GM21723 (cell line): ENCODE measurements around the gene UPK3BL1.
"Not testable (repeated sequence)": the region's sequence is repeated elsewhere in the genome, so short reads cannot be mapped to it uniquely, and the experiment has no call there.

ENCODE experiments used
- ATAC-seq: cut with Tn5 transposase; IDR thresholded peaks from one replicate; pipeline ENCODE4 v1.9.1; 2021; ENCODE audit warnings: mild to moderate bottlenecking, moderate library complexity; ENCODE audit not compliant: unreplicated experiment

UPK3BL1 gene

GRCh38 chr7:102642691-102643090, at the start of gene UPK3BL1:
TSS of gene UPK3BL1 (minus strand) at chr7:102642791. CDS start at chr7:102642741, 50 bp downstream.
- ATAC-seq: not testable (repeated sequence)

GRCh38 chr7:102690602-102691001, 48.0 kb upstream of the UPK3BL1 start:
- ATAC-seq: not testable (repeated sequence)

- peak; percentile 72 for ATAC-seq
Observed at GRCh38 chr7:102689436-102690282, 47.1 kb upstream of the UPK3BL1 start.

- ATAC-seq: peak; percentile 79
Observed at GRCh38 chr7:102688299-102689036, 45.9 kb upstream of the UPK3BL1 start.

- ATAC-seq: not testable (repeated sequence)
Observed at GRCh38 chr7:102682560-102682959, 40.0 kb upstream of the UPK3BL1 start.

- not testable (repeated sequence) for ATAC-seq
Observed at GRCh38 chr7:102680780-102681179, 38.2 kb upstream of the UPK3BL1 start.

- ATAC-seq: not testable (repeated sequence)
Observed at GRCh38 chr7:102675545-102675944, 33.0 kb upstream of the UPK3BL1 start.

- not testable (repeated sequence) for ATAC-seq
Observed at GRCh38 chr7:102673447-102674067, 31.0 kb upstream of the UPK3BL1 start.

GRCh38 chr7:102671956-102672307, 29.3 kb upstream of the UPK3BL1 start:
- ATAC-seq: peak; percentile 37

- ATAC-seq: peak; percentile 76
Observed at GRCh38 chr7:102671166-102671955, 28.8 kb upstream of the UPK3BL1 start, which contains the start of gene POLR2J2. TSS of gene POLR2J2 (minus strand) at chr7:102671663. CDS start at chr7:102671601, 62 bp downstream.

- not testable (repeated sequence) for ATAC-seq
Observed at GRCh38 chr7:102667523-102667922, 24.9 kb upstream of the UPK3BL1 start.

- not testable (repeated sequence) for ATAC-seq
Observed at GRCh38 chr7:102666850-102667249, 24.3 kb upstream of the UPK3BL1 start.

- not testable (repeated sequence) for ATAC-seq
Observed at GRCh38 chr7:102664765-102665164, 22.2 kb upstream of the UPK3BL1 start.

- ATAC-seq: not testable (repeated sequence)
Observed at GRCh38 chr7:102649924-102650323, 7.3 kb upstream of the UPK3BL1 start, which contains the start of gene SPDYE2B. TSS of gene SPDYE2B (plus strand) at chr7:102650319. CDS start at chr7:102652349, 2,030 bp downstream.

- not testable (repeated sequence) for ATAC-seq
Observed at GRCh38 chr7:102647813-102648212, 5.2 kb upstream of the UPK3BL1 start.

- ATAC-seq: not testable (repeated sequence)
Observed at GRCh38 chr7:102643404-102643803, 813 bp upstream of the UPK3BL1 start.

- peak; percentile 11 for ATAC-seq
Observed at GRCh38 chr7:102638848-102639247, 3.7 kb downstream of the UPK3BL1 start.

- not testable (repeated sequence) for ATAC-seq
Observed at GRCh38 chr7:102636956-102637355, 5.6 kb downstream of the UPK3BL1 start.

- ATAC-seq: not testable (repeated sequence)
Observed at GRCh38 chr7:102635354-102635753, 7.2 kb downstream of the UPK3BL1 start.

- ATAC-seq: not testable (repeated sequence)
Observed at GRCh38 chr7:102634299-102634698, 8.3 kb downstream of the UPK3BL1 start.
